ENCODE measurements around the gene CNN2. TPM values are rescaled to one million over a fixed set of nuclear protein-coding genes. Genes with fewer than 3 reads are reported as not detected.
A peak's percentile ranks its signal among the peaks of the same experiment; 100 is the strongest.

The CNN2 gene
- total RNA-seq, 2 donors from 2014 or later, result 426 to 469 TPM

DNA sequence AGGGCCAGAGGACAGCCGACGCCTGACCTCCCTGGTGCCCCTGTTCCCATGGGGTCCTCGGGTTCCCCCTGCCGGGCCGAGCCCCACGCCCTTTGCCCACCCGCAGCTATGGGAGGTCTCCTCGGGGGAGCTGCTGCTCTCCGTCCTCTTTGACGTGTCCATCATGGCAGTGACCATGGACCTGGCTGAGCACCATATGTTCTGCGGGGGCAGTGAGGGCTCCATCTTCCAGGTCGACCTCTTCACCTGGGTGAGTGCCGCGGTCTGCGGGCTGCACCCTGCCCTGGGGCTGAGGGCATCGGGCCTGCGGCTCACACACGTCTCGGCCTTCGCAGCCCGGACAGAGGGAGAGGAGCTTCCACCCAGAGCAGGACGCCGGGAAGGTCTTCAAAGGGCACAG is 35.7 kb upstream of the CNN2 start:
- no peak overlapping the region for H3K4me3 ChIP-seq (ENCODE audit: low read length)
- 91 to 98% methylated on average over 17 to 23 of the region's 23 CpGs for WGBS, 2 experiments (ENCODE audit: insufficient coverage in 1 of 2, insufficient read length in 1 of 2)
- no peak overlapping the region for H3K9ac ChIP-seq (ENCODE audit: extremely low read depth, low read length, poor library complexity, severe bottlenecking)
- peaks cover 34% of the 10 kb centered on the region for H3K36me3 ChIP-seq (ENCODE audit: control insufficient read depth, insufficient read depth, low read length)
- H3K27me3 Mint-ChIP-seq (ENCODE audit: insufficient read depth), result peaks cover 2% of the 10 kb centered on the region
- H3K36me3 Mint-ChIP-seq (ENCODE audit: low read depth), result peaks cover 26% of the 10 kb centered on the region
- H3K27ac Mint-ChIP-seq, result no peak overlapping the region
- TF ChIP-seq, protein P1, sequence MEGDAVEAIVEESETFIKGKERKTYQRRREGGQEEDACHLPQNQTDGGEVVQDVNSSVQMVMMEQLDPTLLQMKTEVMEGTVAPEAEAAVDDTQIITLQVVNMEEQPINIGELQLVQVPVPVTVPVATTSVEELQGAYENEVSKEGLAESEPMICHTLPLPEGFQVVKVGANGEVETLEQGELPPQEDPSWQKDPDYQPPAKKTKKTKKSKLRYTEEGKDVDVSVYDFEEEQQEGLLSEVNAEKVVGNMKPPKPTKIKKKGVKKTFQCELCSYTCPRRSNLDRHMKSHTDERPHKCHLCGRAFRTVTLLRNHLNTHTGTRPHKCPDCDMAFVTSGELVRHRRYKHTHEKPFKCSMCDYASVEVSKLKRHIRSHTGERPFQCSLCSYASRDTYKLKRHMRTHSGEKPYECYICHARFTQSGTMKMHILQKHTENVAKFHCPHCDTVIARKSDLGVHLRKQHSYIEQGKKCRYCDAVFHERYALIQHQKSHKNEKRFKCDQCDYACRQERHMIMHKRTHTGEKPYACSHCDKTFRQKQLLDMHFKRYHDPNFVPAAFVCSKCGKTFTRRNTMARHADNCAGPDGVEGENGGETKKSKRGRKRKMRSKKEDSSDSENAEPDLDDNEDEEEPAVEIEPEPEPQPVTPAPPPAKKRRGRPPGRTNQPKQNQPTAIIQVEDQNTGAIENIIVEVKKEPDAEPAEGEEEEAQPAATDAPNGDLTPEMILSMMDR (conservative IDR thresholded peaks at IDR 0.05), result no peak
- H3K4me1 Mint-ChIP-seq, result no peaks in the 10 kb centered on the region
- DNase-seq, result no peak
- no peaks in the 10 kb centered on the region for H3K9me3 Mint-ChIP-seq
- H3K27ac ChIP-seq (ENCODE audit: low read depth, low read length), result no peak overlapping the region
- no peaks in the 10 kb centered on the region for H3K4me1 ChIP-seq (ENCODE audit: control insufficient read depth, insufficient read depth, low read length)
- no peaks in the 10 kb centered on the region for H3K9me3 ChIP-seq (ENCODE audit: control insufficient read depth, low read length)
- H3K27me3 ChIP-seq (ENCODE audit: control insufficient read depth, insufficient read depth, low read length, poor library complexity, severe bottlenecking), result no peaks in the 10 kb centered on the region
- no peak overlapping the region for H3K4me3 Mint-ChIP-seq

DNA sequence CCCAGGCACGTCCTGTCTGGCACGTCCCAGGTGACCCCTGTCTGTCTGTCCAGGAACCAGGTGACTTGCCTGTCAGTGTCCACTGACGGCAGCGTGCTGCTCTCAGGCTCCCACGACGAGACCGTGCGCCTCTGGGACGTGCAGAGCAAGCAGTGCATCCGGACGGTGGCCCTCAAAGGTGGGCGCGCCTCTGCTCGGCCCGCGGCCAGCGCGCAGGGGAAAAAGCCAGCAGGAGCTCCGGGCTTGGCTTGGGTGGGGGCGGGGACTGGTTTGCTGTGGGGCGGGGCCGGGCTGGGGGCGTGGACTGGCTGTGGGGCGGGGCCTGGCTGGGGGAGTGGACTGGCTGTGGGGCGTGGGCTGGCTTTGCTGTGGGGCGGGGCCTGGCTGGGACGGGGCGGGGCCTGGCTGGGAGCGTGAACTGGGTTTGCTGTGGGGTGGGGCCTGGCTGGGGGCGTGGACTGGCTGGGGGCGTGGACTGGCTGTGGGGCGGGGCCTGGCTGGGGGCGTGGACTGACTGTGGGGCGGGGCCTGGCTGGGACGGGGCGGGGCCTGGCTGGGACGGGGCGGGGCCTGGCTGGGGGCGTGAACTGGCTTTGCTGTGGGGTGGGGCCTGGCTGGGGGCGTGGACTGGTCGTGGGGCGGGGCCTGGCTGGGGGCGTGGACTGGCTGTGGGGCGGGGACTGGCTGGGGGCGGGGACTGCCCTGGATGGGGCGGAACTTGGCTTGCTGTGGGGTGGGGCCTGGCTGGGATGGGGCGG is 35.1 kb upstream of the CNN2 start:
- Mint-ChIP-seq H3K27me3 (ENCODE audit: insufficient read depth) (peaks cover 6% of the 10 kb centered on the region), H3K36me3 (ENCODE audit: low read depth) (peaks cover 25% of the 10 kb centered on the region), H3K27ac (no peak overlapping the region), H3K4me3 (no peak overlapping the region), H3K4me1 (peaks cover under 1% of the 10 kb centered on the region), H3K9me3 (no peaks in the 10 kb centered on the region)
- H3K36me3 ChIP-seq (ENCODE audit: control insufficient read depth, insufficient read depth, low read length), result peaks cover 33% of the 10 kb centered on the region
- WGBS, 2 experiments (ENCODE audit: insufficient coverage in 1 of 2, insufficient read length in 1 of 2), result 86% methylated on average over 14 to 34 of the region's 47 CpGs
- no peak overlapping the region for H3K9ac ChIP-seq (ENCODE audit: extremely low read depth, low read length, poor library complexity, severe bottlenecking)
- peak; percentile 97 for DNase-seq
- no peaks in the 10 kb centered on the region for H3K4me1 ChIP-seq (ENCODE audit: control insufficient read depth, insufficient read depth, low read length)
- peaks cover 4% of the 10 kb centered on the region for H3K27me3 ChIP-seq (ENCODE audit: control insufficient read depth, insufficient read depth, low read length, poor library complexity, severe bottlenecking)
- no peak overlapping the region for H3K4me3 ChIP-seq (ENCODE audit: low read length)
- TF ChIP-seq, protein P1 (conservative IDR thresholded peaks at IDR 0.05), result no peak
- no peak overlapping the region for H3K27ac ChIP-seq (ENCODE audit: low read depth, low read length)
- H3K9me3 ChIP-seq (ENCODE audit: control insufficient read depth, low read length), result no peaks in the 10 kb centered on the region

DNA sequence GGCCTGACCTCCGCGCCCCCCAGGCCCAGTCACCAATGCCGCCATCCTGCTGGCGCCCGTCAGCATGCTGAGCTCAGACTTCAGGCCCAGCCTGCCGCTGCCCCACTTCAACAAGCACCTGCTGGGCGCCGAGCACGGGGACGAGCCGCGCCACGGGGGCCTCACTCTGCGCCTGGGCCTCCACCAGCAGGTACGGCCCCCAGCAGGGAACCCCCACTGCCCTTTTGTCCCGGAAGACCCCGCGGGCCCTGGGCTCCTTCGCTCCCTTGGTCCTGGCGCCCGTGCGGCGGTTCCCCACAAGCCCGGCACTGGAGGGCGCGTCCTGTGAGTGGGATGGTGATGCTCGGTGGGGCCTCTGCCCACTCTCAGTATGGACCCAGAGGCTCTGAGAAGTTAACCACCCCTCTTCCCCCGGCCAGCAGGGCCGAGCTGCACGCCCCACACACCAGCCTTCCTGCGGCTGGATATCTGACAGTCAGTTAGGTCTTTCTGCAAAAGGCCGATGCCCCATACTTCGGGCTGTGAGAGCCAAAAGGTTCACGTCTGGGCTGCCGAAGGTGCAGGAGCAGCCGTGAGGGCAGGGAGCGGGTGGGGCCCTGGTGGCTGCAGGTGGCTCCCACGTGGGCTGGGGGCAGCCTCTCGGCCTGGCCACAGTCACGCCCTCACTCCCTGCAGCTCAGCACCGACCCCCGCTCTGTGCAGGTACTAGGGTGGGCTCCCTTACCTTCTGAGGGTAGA is 34.3 kb upstream of the CNN2 start:
- Mint-ChIP-seq H3K4me1 (peaks cover 4% of the 10 kb centered on the region), H3K36me3 (ENCODE audit: low read depth) (peaks cover 19% of the 10 kb centered on the region), H3K9me3 (no peaks in the 10 kb centered on the region), H3K27me3 (ENCODE audit: insufficient read depth) (peaks cover 13% of the 10 kb centered on the region), H3K4me3 (no peak overlapping the region), H3K27ac (no peak overlapping the region)
- TF ChIP-seq, protein P1 (conservative IDR thresholded peaks at IDR 0.05), result no peak
- H3K9ac ChIP-seq (ENCODE audit: extremely low read depth, low read length, poor library complexity, severe bottlenecking), result no peak overlapping the region
- peaks cover 9% of the 10 kb centered on the region for H3K27me3 ChIP-seq (ENCODE audit: control insufficient read depth, insufficient read depth, low read length, poor library complexity, severe bottlenecking)
- H3K4me3 ChIP-seq (ENCODE audit: low read length), result no peak overlapping the region
- no peaks in the 10 kb centered on the region for H3K9me3 ChIP-seq (ENCODE audit: control insufficient read depth, low read length)
- WGBS, 2 experiments (ENCODE audit: insufficient coverage in 1 of 2, insufficient read length in 1 of 2), result 95 to 96% methylated on average over 26 to 40 of the region's 42 CpGs
- no peaks in the 10 kb centered on the region for H3K4me1 ChIP-seq (ENCODE audit: control insufficient read depth, insufficient read depth, low read length)
- no peak for DNase-seq
- peaks cover 27% of the 10 kb centered on the region for H3K36me3 ChIP-seq (ENCODE audit: control insufficient read depth, insufficient read depth, low read length)
- no peak overlapping the region for H3K27ac ChIP-seq (ENCODE audit: low read depth, low read length)
